GM12801 (cell line): ENCODE measurements around the gene HAUS7.

Source experiments
- TF ChIP-seq, protein P1 (sequence below): IDR thresholded peaks from one replicate; pipeline ENCODE4 v1.5.1; 2011; ENCODE audit warnings: control low read depth; ENCODE audit not compliant: insufficient read length; ENCODE audit errors: extremely low read depth

The HAUS7 gene

DNA sequence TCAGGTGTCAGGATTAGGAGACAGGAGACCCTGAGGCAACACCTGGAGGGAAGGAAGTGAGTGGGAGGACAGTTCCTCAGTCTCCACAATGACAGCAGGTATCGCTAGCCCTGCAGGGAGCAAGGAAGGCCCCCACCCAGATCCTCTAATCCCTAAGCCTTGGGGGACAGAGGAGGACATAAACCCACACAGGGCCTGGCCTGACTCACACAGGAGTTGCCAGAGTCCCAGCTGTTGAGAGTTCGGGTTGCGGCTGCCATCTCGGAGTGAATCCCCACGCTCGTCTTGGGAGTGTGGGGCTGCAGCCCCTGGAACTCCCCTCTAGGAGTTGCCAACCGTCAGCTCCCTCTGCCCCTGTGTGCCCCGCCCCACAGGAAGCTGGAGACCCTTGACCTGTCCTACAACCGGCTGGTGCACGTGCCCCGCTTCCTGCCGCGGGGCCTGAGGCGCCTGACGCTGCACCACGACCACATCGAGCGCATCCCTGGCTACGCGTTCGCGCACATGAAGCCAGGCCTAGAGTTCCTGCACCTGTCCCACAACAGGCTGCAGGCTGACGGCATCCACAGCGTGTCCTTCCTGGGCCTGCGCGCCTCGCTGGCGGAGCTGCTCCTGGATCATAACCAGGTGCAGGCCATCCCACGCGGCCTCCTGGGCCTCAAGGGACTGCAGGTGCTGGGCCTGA is 15.2 kb upstream of the HAUS7 start:
- TF ChIP-seq, protein P1, sequence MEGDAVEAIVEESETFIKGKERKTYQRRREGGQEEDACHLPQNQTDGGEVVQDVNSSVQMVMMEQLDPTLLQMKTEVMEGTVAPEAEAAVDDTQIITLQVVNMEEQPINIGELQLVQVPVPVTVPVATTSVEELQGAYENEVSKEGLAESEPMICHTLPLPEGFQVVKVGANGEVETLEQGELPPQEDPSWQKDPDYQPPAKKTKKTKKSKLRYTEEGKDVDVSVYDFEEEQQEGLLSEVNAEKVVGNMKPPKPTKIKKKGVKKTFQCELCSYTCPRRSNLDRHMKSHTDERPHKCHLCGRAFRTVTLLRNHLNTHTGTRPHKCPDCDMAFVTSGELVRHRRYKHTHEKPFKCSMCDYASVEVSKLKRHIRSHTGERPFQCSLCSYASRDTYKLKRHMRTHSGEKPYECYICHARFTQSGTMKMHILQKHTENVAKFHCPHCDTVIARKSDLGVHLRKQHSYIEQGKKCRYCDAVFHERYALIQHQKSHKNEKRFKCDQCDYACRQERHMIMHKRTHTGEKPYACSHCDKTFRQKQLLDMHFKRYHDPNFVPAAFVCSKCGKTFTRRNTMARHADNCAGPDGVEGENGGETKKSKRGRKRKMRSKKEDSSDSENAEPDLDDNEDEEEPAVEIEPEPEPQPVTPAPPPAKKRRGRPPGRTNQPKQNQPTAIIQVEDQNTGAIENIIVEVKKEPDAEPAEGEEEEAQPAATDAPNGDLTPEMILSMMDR = no peak

DNA sequence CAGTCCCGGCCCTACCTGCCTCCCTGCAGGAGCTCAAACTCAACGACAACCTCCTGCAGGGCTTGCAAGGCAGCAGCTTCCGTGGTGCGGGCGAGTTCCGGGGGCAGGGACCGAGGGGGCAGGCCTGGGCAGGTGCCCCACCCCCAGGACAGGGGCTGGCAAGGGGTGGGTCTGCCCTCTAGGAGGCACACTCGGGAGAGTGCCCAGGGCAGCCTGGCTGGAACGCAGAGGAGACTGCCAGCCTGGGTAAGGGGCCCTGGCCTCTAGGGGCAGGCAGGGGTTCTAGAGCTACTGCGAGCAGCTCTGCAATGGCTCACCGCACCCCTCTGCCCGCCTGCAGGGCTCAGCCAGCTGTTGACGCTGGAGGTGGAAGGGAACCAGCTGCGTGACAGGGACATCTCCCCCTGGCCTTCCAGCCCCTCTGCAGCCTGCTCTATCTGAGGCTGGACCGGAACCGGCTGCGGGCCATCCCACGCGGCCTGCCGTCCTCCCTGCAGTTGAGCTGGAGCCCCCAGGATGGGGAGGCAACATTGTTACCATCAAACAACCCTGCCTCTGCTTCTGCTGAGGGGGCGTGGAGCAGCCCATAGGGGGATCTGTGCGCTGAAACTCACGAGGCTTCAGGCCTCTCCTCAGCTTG is 12.1 kb upstream of the HAUS7 start:
- TF ChIP-seq, protein P1 = no peak

DNA sequence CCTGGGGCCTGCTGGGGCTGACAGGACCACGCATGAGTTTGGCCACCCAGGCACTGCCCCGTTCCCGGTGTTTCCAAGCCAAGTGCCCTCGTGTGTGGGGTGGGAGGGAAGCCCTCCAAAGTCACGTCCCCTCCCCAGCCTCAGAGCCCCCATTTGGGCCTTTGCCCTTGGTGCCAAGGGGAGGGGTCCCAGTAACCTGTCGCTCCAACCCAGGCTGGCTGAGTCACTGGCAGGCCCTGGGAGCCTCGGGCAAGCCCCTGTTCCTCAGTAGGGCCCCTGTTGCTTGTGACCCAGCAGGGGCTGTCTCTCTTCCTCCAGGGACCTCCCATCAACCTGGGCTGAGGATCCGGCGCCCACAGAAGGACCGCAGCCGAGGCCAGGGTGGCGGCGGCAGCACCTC is 10.7 kb upstream of the HAUS7 start:
- TF ChIP-seq, protein P1 = no peak

DNA sequence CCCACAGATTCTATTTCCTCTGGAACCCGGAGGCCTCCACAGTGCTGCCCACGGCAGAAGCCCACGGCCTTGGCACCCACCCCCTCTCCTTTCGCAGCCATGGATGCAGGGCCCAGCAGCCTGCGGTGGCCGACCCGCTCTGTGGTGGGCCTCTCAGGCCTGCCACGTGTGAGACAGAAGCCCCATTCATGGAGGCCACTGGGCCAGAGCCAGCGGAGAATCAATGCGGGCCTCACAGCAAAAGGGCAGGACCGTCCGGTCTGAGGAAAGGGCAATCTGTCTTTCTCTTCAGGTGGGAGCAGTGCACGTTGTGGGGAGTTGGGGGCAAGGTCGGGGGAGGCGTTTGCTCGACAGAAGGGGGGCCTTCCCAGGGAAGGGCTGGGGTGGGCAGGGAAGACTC is 8.4 kb upstream of the HAUS7 start:
- TF ChIP-seq, protein P1 = no peak

DNA sequence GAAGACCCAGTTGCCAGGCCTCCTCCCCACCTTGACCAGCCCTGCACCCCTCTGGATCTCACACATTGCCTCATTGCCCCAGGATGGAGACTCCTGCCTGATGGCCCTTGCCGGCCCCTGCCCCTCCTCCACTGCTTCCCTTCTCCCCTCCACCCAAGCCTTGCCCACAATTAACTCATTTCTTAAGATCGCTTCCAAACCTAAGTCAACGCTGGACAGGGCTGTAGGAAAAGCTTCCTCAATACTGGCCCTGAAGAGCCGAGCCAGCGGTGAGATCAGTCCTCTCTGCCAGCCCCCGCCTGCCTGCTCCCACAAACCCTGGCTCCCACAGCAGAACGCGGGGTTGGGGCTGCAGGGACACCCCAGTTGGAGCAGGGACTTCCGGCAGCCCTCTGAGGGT is 7.5 kb upstream of the HAUS7 start:
- TF ChIP-seq, protein P1 = no peak

DNA sequence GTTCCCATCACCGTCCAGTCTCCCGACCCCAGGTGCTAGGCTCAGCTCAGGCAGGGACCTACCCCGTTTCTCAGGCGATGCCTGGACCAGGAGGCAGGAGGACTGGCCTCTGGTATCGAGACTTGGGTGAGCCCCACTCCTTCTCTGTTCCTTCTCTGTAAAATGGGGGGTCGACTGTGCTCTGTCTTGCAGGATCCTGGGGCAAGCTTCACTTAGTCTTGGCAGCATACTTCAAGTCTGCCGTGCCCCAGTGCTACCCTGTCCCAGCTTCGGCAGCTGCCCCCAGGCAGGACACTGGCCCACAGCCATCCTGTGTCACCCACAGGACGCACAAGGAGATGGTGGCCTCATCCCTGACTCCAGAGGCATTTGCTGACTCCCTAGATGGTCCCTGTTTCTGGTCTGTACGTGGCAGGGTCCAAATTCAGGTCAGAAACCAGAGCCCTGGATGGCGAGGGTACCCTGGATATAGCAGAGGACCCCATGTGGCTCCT is 7.0 kb upstream of the HAUS7 start:
- TF ChIP-seq, protein P1 = no peak

DNA sequence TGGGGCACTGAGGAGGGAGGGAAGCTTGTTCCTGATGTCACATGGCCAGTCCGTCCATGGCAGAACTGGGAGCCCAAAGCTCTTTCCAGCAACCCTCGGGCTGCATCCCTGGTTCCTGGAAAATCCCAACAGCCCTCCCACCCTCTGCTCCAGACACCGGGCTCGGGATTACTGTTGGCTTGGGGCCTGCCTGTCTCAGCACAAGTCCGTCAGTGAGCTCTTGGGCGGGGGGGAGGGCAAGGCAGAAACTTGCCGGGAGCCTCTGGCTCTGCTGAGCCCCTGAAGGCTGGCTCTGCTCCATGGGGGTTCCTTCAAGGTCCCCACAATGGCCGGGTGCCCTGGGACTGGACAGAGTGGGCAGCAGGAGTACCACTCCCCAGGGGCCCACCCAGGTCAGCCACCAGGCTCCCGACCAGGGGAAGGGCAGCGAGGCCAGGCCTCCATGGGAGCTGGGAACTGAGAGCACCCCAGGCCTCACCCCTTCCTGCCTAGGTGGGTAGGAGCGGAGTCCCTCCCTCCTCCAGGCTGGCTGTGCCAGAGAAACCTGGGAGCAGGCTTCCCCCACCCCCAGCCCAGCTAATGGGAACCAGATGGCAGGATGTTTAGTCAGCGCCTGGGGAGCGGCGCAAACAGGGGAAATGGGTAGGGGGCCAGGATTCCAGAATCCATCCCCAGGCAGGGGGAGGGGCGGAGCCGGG is 6.4 kb upstream of the HAUS7 start:
- TF ChIP-seq, protein P1 = no peak
